Stomach (tissue), 9 donors: ENCODE data around the gene DNAH6. TPM values are rescaled to one million over a fixed set of nuclear protein-coding genes. Genes with fewer than 3 reads are reported as not detected.

Experiments
- DNase-seq, 2 donors: peaks; one replicate each; pipeline versions ENCODE4 v3.0.0 to v3.0.0-alpha.2; 2013 to 2019
- H3K27ac ChIP-seq, 5 donors: fragments of 200-600 bp in 4 of 5; sonication (generic) in 4 of 5; one replicate each; pipeline ENCODE4 v1.5.1; 2013 to 2019; ENCODE audit warnings: mild to moderate bottlenecking in 1 of 5, moderate library complexity in 1 of 5
- H3K27me3 ChIP-seq, 3 donors: fragments of 200-600 bp; sonication (generic); one replicate each; pipeline ENCODE4 v1.5.1; 2017 to 2019; ENCODE audit warnings: mixed run types in 1 of 3
- H3K36me3 ChIP-seq, 4 donors: fragments of 200-600 bp; sonication (generic); 1 replicate in 3 of 4; 2 replicates in 1 of 4; pipeline ENCODE4 v1.5.1; 2016 to 2019
- H3K4me1 ChIP-seq, 4 donors: fragments of 200-600 bp; sonication (generic); one replicate each; pipeline ENCODE4 v1.5.1; 2016 to 2019
- H3K4me3 ChIP-seq, 4 donors: fragments of 200-600 bp; sonication (generic) in 3 of 4; one replicate each; pipeline ENCODE4 v1.5.1; 2016 to 2019; ENCODE audit warnings: mild to moderate bottlenecking in 1 of 4
- H3K9me3 ChIP-seq, 4 donors: fragments of 200-600 bp; sonication (generic); one replicate each; pipeline ENCODE4 v1.5.1; 2016 to 2019
- EP300 ChIP-seq: sonication (generic); formaldehyde crosslinking; IDR thresholded peaks from one replicate; pipeline ENCODE4 v1.6.1; 2017; ENCODE audit warnings: antibody characterized with exemption
- POLR2A ChIP-seq, 4 donors: fragments of 450-650 bp; IDR thresholded peaks; one replicate each; pipeline ENCODE4 v1.6.1; 2016; ENCODE audit warnings: antibody characterized with exemption in 4 of 4, control low read depth in 2 of 4, mild to moderate bottlenecking in 1 of 4, moderate library complexity in 1 of 4
- POLR2AphosphoS5 ChIP-seq, 3 donors: sonication (generic); formaldehyde crosslinking; IDR thresholded peaks; one replicate each; pipeline ENCODE4 v1.6.1; 2016; ENCODE audit warnings: antibody characterized with exemption in 3 of 3
- WGBS, 5 donors: extraction: QIAGEN DNeasy Blood & Tissue Kit in 3 of 5; methylation state at CpG; one replicate each; pipeline versions ENCODE4 v1.1.5 to v1.1.7; 2013 to 2018; 5-methylcytosine and 5-hydroxymethylcytosine counted together
- intact Hi-C: fragments of 100-400 bp; cut with DNase I; formaldehyde crosslinking; loops from one replicate; pipeline ENCODE4 v1.15.1; 2023; ENCODE audit warnings: low total_unique reads
- polyA plus RNA-seq, 3 donors: library from polyadenylated mRNA; stranded (reverse); fragments of 200-250 nt; gene quantifications; one replicate each; pipeline ENCODE4 v1.2.3, GENCODE V29; 2013
- total RNA-seq, 5 donors: library from RNA; depleted of rRNA; stranded (reverse); fragments of >200 nt; gene quantifications; one replicate each; pipeline versions ENCODE4 v1.1.0 to v1.2.3, GENCODE V29; 2014 to 2016
- TF ChIP-seq, protein P1 (sequence below), 7 experiments: fragments of 450-650 bp in 4 of 7; fragments of 200-600 bp in 3 of 7; sonication (generic) in 3 of 7; IDR thresholded peaks; one replicate each; pipeline ENCODE4 v1.5.1; 2016 to 2019; ENCODE audit warnings: antibody characterized with exemption in 7 of 7, control low read depth in 2 of 7, mild to moderate bottlenecking in 1 of 7
- donor health status: healthy with polysubstance abuse.
- donor health status: Bipolar disorder and iron deficiency.
- donor health status: healthy.

Gene DNAH6
- total and polyA plus RNA-seq, 8 donors = 0.15 to 4.5 (median 0.44) TPM

DNA sequence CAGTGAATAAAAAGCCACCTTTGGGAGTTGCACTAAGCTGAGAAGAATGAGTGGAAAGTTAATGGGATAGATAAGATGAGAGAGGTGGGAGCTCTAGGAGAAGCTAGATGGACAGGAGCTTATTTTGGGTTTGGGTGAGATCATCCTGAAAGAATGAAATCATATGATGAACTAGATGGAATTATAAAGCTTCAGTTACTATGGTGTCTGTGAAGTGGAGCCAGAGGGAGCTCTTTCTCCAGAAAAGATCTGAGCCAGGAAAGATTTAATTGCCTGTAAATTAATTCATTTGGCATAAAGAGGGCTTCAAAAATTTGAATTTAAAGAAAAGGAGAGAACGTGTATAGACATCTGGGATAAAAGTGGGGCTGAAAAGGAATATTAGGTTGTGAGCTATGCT lies 10.3 kb downstream of the DNAH6 start:
- TF ChIP-seq POLR2A (IDR thresholded peaks at IDR 0.05) = no peak
- TF ChIP-seq POLR2AphosphoS5 (IDR thresholded peaks at IDR 0.05) = no peak
- TF ChIP-seq EP300 = no peak
- TF ChIP-seq, protein P1, sequence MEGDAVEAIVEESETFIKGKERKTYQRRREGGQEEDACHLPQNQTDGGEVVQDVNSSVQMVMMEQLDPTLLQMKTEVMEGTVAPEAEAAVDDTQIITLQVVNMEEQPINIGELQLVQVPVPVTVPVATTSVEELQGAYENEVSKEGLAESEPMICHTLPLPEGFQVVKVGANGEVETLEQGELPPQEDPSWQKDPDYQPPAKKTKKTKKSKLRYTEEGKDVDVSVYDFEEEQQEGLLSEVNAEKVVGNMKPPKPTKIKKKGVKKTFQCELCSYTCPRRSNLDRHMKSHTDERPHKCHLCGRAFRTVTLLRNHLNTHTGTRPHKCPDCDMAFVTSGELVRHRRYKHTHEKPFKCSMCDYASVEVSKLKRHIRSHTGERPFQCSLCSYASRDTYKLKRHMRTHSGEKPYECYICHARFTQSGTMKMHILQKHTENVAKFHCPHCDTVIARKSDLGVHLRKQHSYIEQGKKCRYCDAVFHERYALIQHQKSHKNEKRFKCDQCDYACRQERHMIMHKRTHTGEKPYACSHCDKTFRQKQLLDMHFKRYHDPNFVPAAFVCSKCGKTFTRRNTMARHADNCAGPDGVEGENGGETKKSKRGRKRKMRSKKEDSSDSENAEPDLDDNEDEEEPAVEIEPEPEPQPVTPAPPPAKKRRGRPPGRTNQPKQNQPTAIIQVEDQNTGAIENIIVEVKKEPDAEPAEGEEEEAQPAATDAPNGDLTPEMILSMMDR (IDR thresholded peaks at IDR 0.05) = no peak
- H3K4me3 ChIP-seq = no peak overlapping the region
- DNase-seq = peak in 1 of 2 donors; percentile 12
- WGBS, 5 donors = 58 to 81% (median 66%) methylated on average over 1 of the region's 1 CpG
- no peaks in the 10 kb centered on the region for H3K36me3 ChIP-seq
- H3K9me3 ChIP-seq = peaks cover 0 to 4% (median 0%) of the 10 kb centered on the region in 4 donors
- H3K27ac ChIP-seq = no peak overlapping the region
- H3K4me1 ChIP-seq = no peaks in the 10 kb centered on the region
- H3K27me3 ChIP-seq = no peaks in the 10 kb centered on the region
- intact Hi-C loops = no loop called here

GRCh38 chr2:84527137-84528129 lies 11.1 kb downstream of the DNAH6 start:
- WGBS, 5 donors = 58 to 68% (median 65%) methylated on average over 4 of the region's 4 CpGs
- no peak for TF ChIP-seq EP300
- TF ChIP-seq POLR2AphosphoS5 (IDR thresholded peaks at IDR 0.05) = no peak
- TF ChIP-seq, protein P1 (IDR thresholded peaks at IDR 0.05) = no peak
- no peak for TF ChIP-seq POLR2A (IDR thresholded peaks at IDR 0.05)
- no peaks in the 10 kb centered on the region for H3K4me1 ChIP-seq
- no peaks in the 10 kb centered on the region for H3K27me3 ChIP-seq
- no peak overlapping the region for H3K4me3 ChIP-seq
- intact Hi-C loops = no loop called here
- peak in 1 of 2 donors; percentile 20 for DNase-seq
- no peaks in the 10 kb centered on the region for H3K9me3 ChIP-seq
- H3K27ac ChIP-seq = no peak overlapping the region
- H3K36me3 ChIP-seq = no peaks in the 10 kb centered on the region

DNA sequence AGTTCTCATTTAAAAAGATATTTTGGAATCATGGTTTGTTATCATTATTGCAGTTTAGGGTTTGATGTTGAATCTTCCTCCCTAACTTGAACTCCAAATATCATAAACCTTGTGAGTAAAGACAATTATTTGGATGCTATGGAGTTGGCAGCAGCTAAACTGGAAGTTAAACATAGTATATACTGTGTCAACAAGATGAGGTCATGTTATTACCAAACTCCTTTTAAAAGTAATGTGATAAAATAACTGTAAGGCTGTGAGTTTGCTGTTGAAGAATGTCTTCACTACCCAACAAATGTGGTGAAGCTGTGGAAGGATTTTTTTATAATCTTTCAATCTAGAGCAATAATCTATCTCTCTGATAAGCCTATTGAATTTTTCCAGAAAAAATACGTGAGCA lies 16.0 kb downstream of the DNAH6 start:
- WGBS, 5 donors = 37 to 64% (median 58%) methylated on average over 1 of the region's 1 CpG

DNA sequence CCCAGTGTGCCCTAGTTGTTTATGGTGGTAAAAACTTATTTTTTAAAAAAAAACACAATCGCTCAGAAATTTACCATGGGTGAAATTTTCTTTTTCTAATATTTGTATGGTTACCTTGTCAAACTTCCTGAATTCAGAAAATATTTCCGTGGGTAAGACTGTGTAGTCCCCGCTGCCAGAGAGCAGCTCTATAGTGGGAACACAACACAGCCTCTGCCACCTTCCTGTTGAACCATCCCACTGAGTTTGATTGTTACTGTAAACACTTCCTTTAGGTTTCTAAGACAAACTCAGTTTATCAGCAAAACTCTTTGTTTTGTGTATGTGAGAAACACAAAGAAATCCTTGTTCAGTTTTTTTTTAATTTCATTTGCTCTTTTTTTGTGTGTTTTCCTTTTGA lies 17.9 kb downstream of the DNAH6 start:
- Histone ChIP-seq H3K27ac (no peak overlapping the region), H3K4me1 (no peaks in the 10 kb centered on the region), H3K4me3 (no peak overlapping the region), H3K9me3 (no peaks in the 10 kb centered on the region), H3K27me3 (no peaks in the 10 kb centered on the region), H3K36me3 (no peaks in the 10 kb centered on the region)
- DNase-seq = no peak
- intact Hi-C loops = no loop called here
- TF ChIP-seq POLR2AphosphoS5 (IDR thresholded peaks at IDR 0.05) (no peak), EP300 (no peak), POLR2A (IDR thresholded peaks at IDR 0.05) (no peak)
- TF ChIP-seq, protein P1 (IDR thresholded peaks at IDR 0.05) = no peak
- WGBS, 5 donors = 33 to 54% (median 39%) methylated on average over 3 of the region's 3 CpGs

More for the DNA sequence above, 16.0 kb downstream of the DNAH6 start:
- intact Hi-C loops = no loop called here
- H3K27ac ChIP-seq = no peak overlapping the region
- no peak overlapping the region for H3K4me3 ChIP-seq
- DNase-seq = peak in 1 of 2 donors; percentile 7
- H3K9me3 ChIP-seq = no peaks in the 10 kb centered on the region
- H3K27me3 ChIP-seq = no peaks in the 10 kb centered on the region
- no peaks in the 10 kb centered on the region for H3K36me3 ChIP-seq
- TF ChIP-seq EP300 (no peak), POLR2A (IDR thresholded peaks at IDR 0.05) (no peak), POLR2AphosphoS5 (IDR thresholded peaks at IDR 0.05) (no peak)
- TF ChIP-seq, protein P1 (IDR thresholded peaks at IDR 0.05) = no peak
- no peaks in the 10 kb centered on the region for H3K4me1 ChIP-seq
